Gastroesophageal sphincter (tissue), 3 donors: Measurements from ENCODE around the gene MLLT1.

ENCODE experiments used
- EP300 ChIP-seq: sonication (generic); formaldehyde crosslinking; IDR thresholded peaks from one replicate; pipeline ENCODE4 v1.6.1; 2017; ENCODE audit warnings: antibody characterized with exemption, mild to moderate bottlenecking
- POLR2A ChIP-seq, 2 donors: fragments of 450-650 bp; IDR thresholded peaks; one replicate each; pipeline ENCODE4 v1.6.1; 2017; ENCODE audit warnings: antibody characterized with exemption in 2 of 2, mild to moderate bottlenecking in 2 of 2, moderate library complexity in 1 of 2
- POLR2AphosphoS5 ChIP-seq: sonication (generic); formaldehyde crosslinking; IDR thresholded peaks from one replicate; pipeline ENCODE4 v1.6.1; 2017; ENCODE audit warnings: antibody characterized with exemption
- TF ChIP-seq, protein P1 (sequence below), 4 experiments: fragments of 200-600 bp in 2 of 4; fragments of 450-650 bp in 2 of 4; sonication (generic) in 1 of 4; IDR thresholded peaks; one replicate each; pipeline ENCODE4 v1.5.1; 2017 to 2019; ENCODE audit warnings: antibody characterized with exemption in 4 of 4, mild to moderate bottlenecking in 2 of 4, moderate library complexity in 2 of 4

- TF ChIP-seq POLR2AphosphoS5 = no peak
- TF ChIP-seq EP300 = no peak
- TF ChIP-seq, protein P1, sequence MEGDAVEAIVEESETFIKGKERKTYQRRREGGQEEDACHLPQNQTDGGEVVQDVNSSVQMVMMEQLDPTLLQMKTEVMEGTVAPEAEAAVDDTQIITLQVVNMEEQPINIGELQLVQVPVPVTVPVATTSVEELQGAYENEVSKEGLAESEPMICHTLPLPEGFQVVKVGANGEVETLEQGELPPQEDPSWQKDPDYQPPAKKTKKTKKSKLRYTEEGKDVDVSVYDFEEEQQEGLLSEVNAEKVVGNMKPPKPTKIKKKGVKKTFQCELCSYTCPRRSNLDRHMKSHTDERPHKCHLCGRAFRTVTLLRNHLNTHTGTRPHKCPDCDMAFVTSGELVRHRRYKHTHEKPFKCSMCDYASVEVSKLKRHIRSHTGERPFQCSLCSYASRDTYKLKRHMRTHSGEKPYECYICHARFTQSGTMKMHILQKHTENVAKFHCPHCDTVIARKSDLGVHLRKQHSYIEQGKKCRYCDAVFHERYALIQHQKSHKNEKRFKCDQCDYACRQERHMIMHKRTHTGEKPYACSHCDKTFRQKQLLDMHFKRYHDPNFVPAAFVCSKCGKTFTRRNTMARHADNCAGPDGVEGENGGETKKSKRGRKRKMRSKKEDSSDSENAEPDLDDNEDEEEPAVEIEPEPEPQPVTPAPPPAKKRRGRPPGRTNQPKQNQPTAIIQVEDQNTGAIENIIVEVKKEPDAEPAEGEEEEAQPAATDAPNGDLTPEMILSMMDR (IDR thresholded peaks at IDR 0.05) = no peak
- no peak for TF ChIP-seq POLR2A (IDR thresholded peaks at IDR 0.05)
Observed at GRCh38 chr19:6209233-6209632, 70.5 kb downstream of the MLLT1 start.
